HL-60 (cell line): ENCODE results near the gene DUSP1.

Source experiments
- DNase-seq, 2 experiments: peaks; one replicate each; pipeline ENCODE4 v3.0.0-alpha.2; 2010 to 2020; ENCODE audit warnings: low read depth in 1 of 2, low spot score in 1 of 2
- H3K27ac ChIP-seq: fragments of 250-450 bp; sonication (Bioruptor Pico); replicated peaks from 2 replicates; pipeline ENCODE4 v1.5.1; 2020; ENCODE audit warnings: mild to moderate bottlenecking, moderate library complexity
- H3K27me3 ChIP-seq: fragments of 250-450 bp; sonication (Bioruptor Pico); 2 replicates; pipeline ENCODE4 v1.5.1; 2021; ENCODE audit warnings: mild to moderate bottlenecking, moderate library complexity; ENCODE audit not compliant: insufficient read depth, poor library complexity, severe bottlenecking
- H3K4me3 ChIP-seq: replicated peaks from 2 replicates; pipeline ENCODE4 v1.5.1; 2011; ENCODE audit warnings: mild to moderate bottlenecking, control low read depth, low read length; ENCODE audit not compliant: insufficient read depth
- CTCF ChIP-seq: IDR thresholded peaks from one replicate; pipeline ENCODE4 v1.5.1; 2011; ENCODE audit warnings: low read length, control low read depth, inconsistent platforms; ENCODE audit not compliant: insufficient read depth
- GABPA ChIP-seq: IDR thresholded peaks from 2 replicates; pipeline ENCODE4 v1.6.1; 2012; ENCODE audit warnings: low read depth
- POLR2AphosphoS5 ChIP-seq: IDR thresholded peaks from 2 replicates; pipeline ENCODE4 v1.6.1; 2012; ENCODE audit warnings: low read depth
- REST ChIP-seq: IDR thresholded peaks from 2 replicates; pipeline ENCODE4 v1.6.1; 2012; ENCODE audit warnings: low read depth; ENCODE audit not compliant: insufficient replicate concordance
- SPI1 ChIP-seq: IDR thresholded peaks from 2 replicates; pipeline ENCODE4 v1.6.1; 2012; ENCODE audit warnings: low read depth, mild to moderate bottlenecking, borderline replicate concordance

Gene DUSP1

DNA sequence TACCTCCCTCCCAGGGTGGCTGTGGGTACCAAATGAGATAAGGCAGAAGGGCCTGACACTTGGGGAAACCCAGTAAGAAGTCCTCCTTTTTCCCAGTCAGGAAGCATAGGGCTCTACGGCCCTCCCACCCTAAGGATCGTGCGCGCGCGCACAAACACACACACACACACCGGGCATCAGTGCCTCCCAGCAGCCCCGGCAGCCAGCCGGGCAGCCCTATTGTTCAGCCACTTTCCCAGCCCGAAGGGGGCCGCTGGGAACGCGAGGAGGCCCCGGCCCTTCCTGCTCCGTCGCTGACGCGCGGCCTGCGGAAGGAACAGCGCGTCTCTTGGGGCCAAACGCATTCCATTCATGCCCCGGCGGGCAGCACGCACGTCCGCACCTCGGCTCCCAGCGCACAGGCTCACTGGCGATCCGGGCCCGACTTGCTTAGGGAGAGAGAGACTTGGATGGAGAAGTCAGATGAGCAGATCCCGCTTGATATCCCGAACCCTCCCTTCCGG, 22.6 kb downstream of the DUSP1 start:
- TF ChIP-seq REST, result no peak
- TF ChIP-seq GABPA, result no peak
- TF ChIP-seq CTCF, result no peak
- no peak for TF ChIP-seq POLR2AphosphoS5
- TF ChIP-seq SPI1, result no peak
- peaks cover 2% of the 10 kb centered on the region for H3K27me3 ChIP-seq
- H3K4me3 ChIP-seq, result no peak overlapping the region
- H3K27ac ChIP-seq, result no peak overlapping the region
- DNase-seq, result no peak

- TF ChIP-seq CTCF (no peak), REST (no peak), GABPA (no peak), SPI1 (no peak), POLR2AphosphoS5 (no peak)
- H3K27me3 ChIP-seq, result peaks cover 1% of the 10 kb centered on the region
- no peak overlapping the region for H3K4me3 ChIP-seq
- no peak for DNase-seq
- H3K27ac ChIP-seq, result no peak overlapping the region
Measured at GRCh38 chr5:172747471-172747870, 23.5 kb downstream of the DUSP1 start.

GRCh38 chr5:172746725-172747124, 24.3 kb downstream of the DUSP1 start:
- no peak overlapping the region for H3K27ac ChIP-seq
- no peak for DNase-seq
- H3K27me3 ChIP-seq, result no peaks in the 10 kb centered on the region
- TF ChIP-seq CTCF (no peak), GABPA (no peak), REST (no peak), SPI1 (no peak), POLR2AphosphoS5 (no peak)
- no peak overlapping the region for H3K4me3 ChIP-seq
